H9 (cell line): ENCODE data around the gene TMEM60. TPM values are rescaled to one million over a fixed set of nuclear protein-coding genes. Genes with fewer than 3 reads are reported as not detected.

Source experiments
- DNase-seq: peaks from one replicate; pipeline ENCODE4 v3.0.0-alpha.2; 2017
- H2AFZ ChIP-seq: one replicate; pipeline ENCODE4 v1.6.1; 2013; ENCODE audit warnings: mild to moderate bottlenecking, low read length, control low read depth, moderate library complexity
- H2AK5ac ChIP-seq: 2 replicates; pipeline ENCODE4 v1.6.1; 2013; ENCODE audit warnings: low read length, control low read depth, mixed read lengths; ENCODE audit not compliant: insufficient read length
- H2BK120ac ChIP-seq: one replicate; pipeline ENCODE4 v1.6.1; 2013; ENCODE audit warnings: low read depth, mild to moderate bottlenecking, low read length, control low read depth, inconsistent platforms; ENCODE audit not compliant: poor library complexity, severe bottlenecking
- H2BK12ac ChIP-seq: 2 replicates; pipeline ENCODE4 v1.6.1; 2013; ENCODE audit warnings: low read length, control low read depth, mixed read lengths, low read depth; ENCODE audit not compliant: insufficient read length
- H2BK15ac ChIP-seq: 2 replicates; pipeline ENCODE4 v1.6.1; 2013; ENCODE audit warnings: low read depth, low read length, control low read depth
- H2BK20ac ChIP-seq: one replicate; pipeline ENCODE4 v1.6.1; 2013; ENCODE audit warnings: low read depth, mild to moderate bottlenecking, low read length, control low read depth, inconsistent platforms; ENCODE audit not compliant: poor library complexity, severe bottlenecking
- H2BK5ac ChIP-seq: 2 replicates; pipeline ENCODE4 v1.6.1; 2013; ENCODE audit warnings: low read length, control low read depth, mixed read lengths; ENCODE audit not compliant: insufficient read length
- H3K14ac ChIP-seq: 2 replicates; pipeline ENCODE4 v1.6.1; 2013; ENCODE audit warnings: low read length, control low read depth; ENCODE audit not compliant: insufficient read depth
- H3K18ac ChIP-seq: 2 replicates; pipeline ENCODE4 v1.6.1; 2013; ENCODE audit warnings: low read depth, mild to moderate bottlenecking, mixed read lengths, low read length, control low read depth; ENCODE audit not compliant: insufficient read length
- H3K23ac ChIP-seq: 2 replicates; pipeline ENCODE4 v1.6.1; 2013; ENCODE audit warnings: low read length, control low read depth, mixed read lengths, low read depth; ENCODE audit not compliant: insufficient read length
- H3K23me2 ChIP-seq: 2 replicates; pipeline ENCODE4 v1.6.1; 2013; ENCODE audit warnings: low read depth, mild to moderate bottlenecking, mixed read lengths, low read length, control low read depth; ENCODE audit not compliant: insufficient read length, poor library complexity, severe bottlenecking
- H3K27ac ChIP-seq: 2 replicates; pipeline ENCODE4 v1.5.1; 2013; ENCODE audit warnings: low read length, control low read depth, mixed read lengths, low read depth; ENCODE audit not compliant: insufficient read length
- H3K27me3 ChIP-seq: 2 replicates; pipeline ENCODE4 v1.6.1; 2013; ENCODE audit warnings: low read length, control low read depth, inconsistent platforms; ENCODE audit not compliant: insufficient read depth
- H3K4ac ChIP-seq: 2 replicates; pipeline ENCODE4 v1.6.1; 2013; ENCODE audit warnings: low read depth, mild to moderate bottlenecking, control low read depth, inconsistent platforms, low read length, moderate library complexity
- H3K4me1 ChIP-seq: 2 replicates; pipeline ENCODE4 v1.6.1; 2013; ENCODE audit warnings: low read length, control low read depth, inconsistent platforms; ENCODE audit not compliant: insufficient read depth
- H3K4me2 ChIP-seq: 2 replicates; pipeline ENCODE4 v1.6.1; 2013; ENCODE audit warnings: low read length, control low read depth, mixed read lengths; ENCODE audit not compliant: insufficient read length, insufficient read depth
- H3K56ac ChIP-seq: 2 replicates; pipeline ENCODE4 v1.6.1; 2013; ENCODE audit warnings: low read depth, mild to moderate bottlenecking, mixed read lengths, low read length, control low read depth; ENCODE audit not compliant: insufficient read length
- H3K79me1 ChIP-seq: 2 replicates; pipeline ENCODE4 v1.6.1; 2013; ENCODE audit warnings: low read depth, mild to moderate bottlenecking, moderate library complexity, low read length, control low read depth, inconsistent platforms; ENCODE audit not compliant: insufficient read depth, poor library complexity, severe bottlenecking
- H3K79me2 ChIP-seq: 2 replicates; pipeline ENCODE4 v1.6.1; 2013; ENCODE audit warnings: low read length, control low read depth, inconsistent platforms; ENCODE audit not compliant: insufficient read depth
- H3K9ac ChIP-seq: 2 replicates; pipeline ENCODE4 v1.6.1; 2013; ENCODE audit warnings: low read length, control low read depth, mixed read lengths; ENCODE audit not compliant: insufficient read length; ENCODE audit errors: extremely low read depth
- H3K9me3 ChIP-seq: one replicate; pipeline ENCODE4 v1.6.1; 2013; ENCODE audit warnings: low read depth, low read length, inconsistent platforms; ENCODE audit not compliant: control insufficient read depth
- H3T11ph ChIP-seq: one replicate; pipeline ENCODE4 v1.6.1; 2013; ENCODE audit warnings: mild to moderate bottlenecking, low read length, control low read depth, inconsistent platforms
- H4K20me1 ChIP-seq: one replicate; pipeline ENCODE4 v1.6.1; 2013; ENCODE audit not compliant: control insufficient read depth, insufficient read length, insufficient read depth
- H4K5ac ChIP-seq: 2 replicates; pipeline ENCODE4 v1.6.1; 2013; ENCODE audit warnings: low read depth, mild to moderate bottlenecking, mixed read lengths, low read length, control low read depth; ENCODE audit not compliant: insufficient read length
- H4K8ac ChIP-seq: replicated peaks from 2 replicates; pipeline ENCODE4 v1.6.1; 2013; ENCODE audit warnings: low read length, control low read depth, mixed read lengths, low read depth; ENCODE audit not compliant: insufficient read length
- H4K91ac ChIP-seq: 2 replicates; pipeline ENCODE4 v1.6.1; 2013; ENCODE audit warnings: low read depth, mild to moderate bottlenecking, moderate library complexity, mixed read lengths, low read length, control low read depth; ENCODE audit not compliant: insufficient read length
- H3K27ac Mint-ChIP-seq, 3 experiments: 2 replicates in 2 of 3; 3 replicates in 1 of 3; pipeline ENCODE4 v1.8.0; 2020 to 2021; ENCODE audit warnings: mixed read lengths in 3 of 3, mild to moderate bottlenecking in 1 of 3, moderate library complexity in 1 of 3
- H3K27me3 Mint-ChIP-seq: 2 replicates; pipeline ENCODE4 v1.8.0; 2021; ENCODE audit warnings: low read depth, mild to moderate bottlenecking, moderate library complexity, mixed read lengths
- H3K36me3 Mint-ChIP-seq, 3 experiments: 2 replicates in 2 of 3; 3 replicates in 1 of 3; pipeline ENCODE4 v1.8.0; 2020 to 2021; ENCODE audit warnings: low read depth in 3 of 3, mixed read lengths in 3 of 3; ENCODE audit not compliant: insufficient read depth in 1 of 3
- H3K4me1 Mint-ChIP-seq, 2 experiments: 2 replicates each; pipeline ENCODE4 v1.8.0; 2020; ENCODE audit warnings: mixed read lengths in 2 of 2
- H3K4me3 Mint-ChIP-seq, 2 experiments: 2 replicates in 1 of 2; 3 replicates in 1 of 2; pipeline ENCODE4 v1.8.0; 2020 to 2021; ENCODE audit warnings: mild to moderate bottlenecking in 2 of 2, mixed read lengths in 2 of 2, moderate library complexity in 1 of 2
- H3K9me3 Mint-ChIP-seq, 2 experiments: 2 replicates in 1 of 2; 3 replicates in 1 of 2; pipeline ENCODE4 v1.8.0; 2020; ENCODE audit warnings: mild to moderate bottlenecking in 2 of 2, mixed read lengths in 2 of 2, moderate library complexity in 1 of 2
- CTCF ChIP-seq: fragments of 200-600 bp; sonication (generic); conservative IDR thresholded peaks from 3 replicates; pipeline ENCODE4 v1.8.0; 2021; ENCODE audit warnings: antibody characterized with exemption, mild to moderate bottlenecking
- WGBS: extraction: QIAGEN DNeasy Blood & Tissue Kit; methylation state at CpG from one replicate; pipeline ENCODE4 v1.1.7; 2013; ENCODE audit warnings: missing lambda C conversion rate, low lambda C conversion rate, mixed read lengths; ENCODE audit not compliant: insufficient read length; ENCODE audit errors: extremely low coverage; 5-methylcytosine and 5-hydroxymethylcytosine counted together
- total RNA-seq: library from RNA; stranded (reverse); gene quantifications from 2 replicates; pipeline ENCODE4 v1.2.1, GENCODE V29; 2021

TMEM60 gene
- total RNA-seq, 1 experiment from 2014 or later = 14.3 TPM

DNA sequence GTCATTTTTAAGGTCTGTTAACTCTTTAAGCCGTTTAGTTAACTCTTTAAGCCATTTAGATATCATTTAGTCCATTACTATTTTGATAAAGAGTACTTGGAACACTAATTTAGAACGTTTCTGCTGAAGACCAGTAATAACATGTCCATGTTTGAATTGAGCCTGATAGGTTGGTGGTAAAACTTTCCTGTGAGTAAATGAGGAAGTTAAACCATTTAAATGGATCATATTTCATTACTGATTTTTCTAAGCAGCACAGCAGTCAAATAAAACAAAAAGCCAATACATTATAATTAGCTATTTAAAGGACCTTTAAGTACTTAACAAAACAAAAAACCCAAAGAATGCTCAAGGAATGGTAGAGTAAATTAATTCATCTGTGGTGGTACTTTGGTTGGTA, 29.8 kb upstream of the TMEM60 start:
- no peak overlapping the region for H2BK12ac ChIP-seq
- no peak overlapping the region for H3K4ac ChIP-seq
- Mint-ChIP-seq H3K4me3 (no peak overlapping the region), H3K27ac (no peak overlapping the region), H3K27me3 (no peaks in the 10 kb centered on the region), H3K4me1 (0 out of 4 replicates have a peak, but pooled peaks cover 0 to 4% of the 10 kb centered on the region in 2 experiments), H3K36me3 (peaks cover 2 to 7% (median 2%) of the 10 kb centered on the region in 3 experiments; a peak in 4 of 7 replicates), H3K9me3 (peaks cover 0 to 8% of the 10 kb centered on the region in 2 experiments; a peak in 2 of 5 replicates)
- no peak overlapping the region for H4K91ac ChIP-seq
- no peaks in the 10 kb centered on the region for H4K20me1 ChIP-seq
- H2BK120ac ChIP-seq = no peak overlapping the region
- no peak overlapping the region for H2AK5ac ChIP-seq
- DNase-seq = no peak
- no peak overlapping the region for H3K9ac ChIP-seq
- no peak overlapping the region for H2BK20ac ChIP-seq
- H3K23ac ChIP-seq = no peak overlapping the region
- H2BK5ac ChIP-seq = no peak overlapping the region
- WGBS = no CpG with 5 or more reads among the region's 2 CpGs
- no peak overlapping the region for H3K14ac ChIP-seq
- H2BK15ac ChIP-seq = no peak overlapping the region
- H3K56ac ChIP-seq = no peak overlapping the region
- H3K4me1 ChIP-seq = no peaks in the 10 kb centered on the region
- H3K18ac ChIP-seq = no peak overlapping the region
- H3K27ac ChIP-seq = no peak overlapping the region
- no peaks in the 10 kb centered on the region for H3K79me2 ChIP-seq
- no peak overlapping the region for H2AFZ ChIP-seq
- no peak overlapping the region for H3K4me2 ChIP-seq
- no peak for TF ChIP-seq CTCF
- no peak overlapping the region for H4K8ac ChIP-seq
- no peak overlapping the region for H3T11ph ChIP-seq
- no peak overlapping the region for H4K5ac ChIP-seq
- no peaks in the 10 kb centered on the region for H3K9me3 ChIP-seq
- no peaks in the 10 kb centered on the region for H3K27me3 ChIP-seq
- H3K79me1 ChIP-seq = no peaks in the 10 kb centered on the region
- H3K23me2 ChIP-seq = no peaks in the 10 kb centered on the region
